HEK293 (cell line): ENCODE data around the gene EYS.

Experiments
- CTCF ChIP-seq: fragments of 450-650 bp; formaldehyde crosslinking; IDR thresholded peaks from 2 replicates; pipeline ENCODE4 v1.5.1; 2016; ENCODE audit warnings: missing biosample characterization, missing genetic modification characterization
- GLIS1 ChIP-seq: fragments of 450-650 bp; formaldehyde crosslinking; IDR thresholded peaks from 2 replicates; pipeline ENCODE4 v1.5.1; 2016; ENCODE audit warnings: missing biosample characterization, missing genetic modification characterization
- KLF8 ChIP-seq: fragments of 450-650 bp; formaldehyde crosslinking; IDR thresholded peaks from 2 replicates; pipeline ENCODE4 v1.5.1; 2016; ENCODE audit warnings: missing biosample characterization, missing genetic modification characterization
- SCRT1 ChIP-seq: fragments of 450-650 bp; formaldehyde crosslinking; IDR thresholded peaks from 2 replicates; pipeline ENCODE4 v1.5.1; 2016; ENCODE audit warnings: missing biosample characterization, missing genetic modification characterization, borderline replicate concordance
- TCF7L2 ChIP-seq: IDR thresholded peaks from 2 replicates; pipeline ENCODE4 v1.6.1; 2011; ENCODE audit warnings: low read depth, mild to moderate bottlenecking, inconsistent platforms, low read length, moderate library complexity, borderline replicate concordance
- ZBTB10 ChIP-seq: fragments of 450-650 bp; formaldehyde crosslinking; IDR thresholded peaks from 2 replicates; pipeline ENCODE4 v1.5.1; 2016; ENCODE audit warnings: missing biosample characterization, missing genetic modification characterization
- ZBTB21 ChIP-seq: fragments of 450-650 bp; formaldehyde crosslinking; IDR thresholded peaks from 2 replicates; pipeline ENCODE4 v1.5.1; 2017; ENCODE audit warnings: missing biosample characterization, missing genetic modification characterization
- ZFHX2 ChIP-seq: fragments of 450-650 bp; formaldehyde crosslinking; conservative IDR thresholded peaks from 2 replicates; pipeline ENCODE4 v1.5.1; 2016; ENCODE audit warnings: missing biosample characterization, missing genetic modification characterization
- ZFP37 ChIP-seq: fragments of 450-650 bp; formaldehyde crosslinking; IDR thresholded peaks from 2 replicates; pipeline ENCODE4 v1.5.1; 2016; ENCODE audit warnings: missing biosample characterization, missing genetic modification characterization
- ZNF311 ChIP-seq: fragments of 450-650 bp; formaldehyde crosslinking; IDR thresholded peaks from 2 replicates; pipeline ENCODE4 v1.5.1; 2017; ENCODE audit warnings: missing biosample characterization, missing genetic modification characterization, borderline replicate concordance
- ZNF544 ChIP-seq: fragments of 450-650 bp; formaldehyde crosslinking; IDR thresholded peaks from 2 replicates; pipeline ENCODE4 v1.5.0; 2017; ENCODE audit warnings: missing biosample characterization, missing genetic modification characterization
- TF ChIP-seq, protein P1 (sequence below): fragments of 450-650 bp; formaldehyde crosslinking; IDR thresholded peaks from 2 replicates; pipeline ENCODE4 v1.5.1; 2016; ENCODE audit warnings: missing biosample characterization, missing genetic modification characterization, borderline replicate concordance
- TF ChIP-seq, protein P2 (sequence below): fragments of 450-650 bp; formaldehyde crosslinking; IDR thresholded peaks from 2 replicates; pipeline ENCODE4 v1.5.1; 2016; ENCODE audit warnings: missing biosample characterization, missing genetic modification characterization, borderline replicate concordance
- TF ChIP-seq, protein P3 (sequence below): fragments of 450-650 bp; formaldehyde crosslinking; IDR thresholded peaks from 2 replicates; pipeline ENCODE4 v1.5.1; 2016; ENCODE audit warnings: missing biosample characterization, missing genetic modification characterization

- TF ChIP-seq CTCF (tag by site-specific recombination) (no peak), ZNF311 (no peak), GLIS1 (tag by site-specific recombination) (no peak), TCF7L2 (no peak), SCRT1 (tag by site-specific recombination) (no peak), ZFP37 (tag by site-specific recombination) (no peak), ZBTB10 (tag by site-specific recombination) (no peak), ZNF544 (tag by site-specific recombination) (no peak), ZBTB21 (tag by site-specific recombination) (no peak), ZFHX2 (tag by site-specific recombination) (no peak), KLF8 (tag by site-specific recombination) (no peak)
- TF ChIP-seq, protein P1, sequence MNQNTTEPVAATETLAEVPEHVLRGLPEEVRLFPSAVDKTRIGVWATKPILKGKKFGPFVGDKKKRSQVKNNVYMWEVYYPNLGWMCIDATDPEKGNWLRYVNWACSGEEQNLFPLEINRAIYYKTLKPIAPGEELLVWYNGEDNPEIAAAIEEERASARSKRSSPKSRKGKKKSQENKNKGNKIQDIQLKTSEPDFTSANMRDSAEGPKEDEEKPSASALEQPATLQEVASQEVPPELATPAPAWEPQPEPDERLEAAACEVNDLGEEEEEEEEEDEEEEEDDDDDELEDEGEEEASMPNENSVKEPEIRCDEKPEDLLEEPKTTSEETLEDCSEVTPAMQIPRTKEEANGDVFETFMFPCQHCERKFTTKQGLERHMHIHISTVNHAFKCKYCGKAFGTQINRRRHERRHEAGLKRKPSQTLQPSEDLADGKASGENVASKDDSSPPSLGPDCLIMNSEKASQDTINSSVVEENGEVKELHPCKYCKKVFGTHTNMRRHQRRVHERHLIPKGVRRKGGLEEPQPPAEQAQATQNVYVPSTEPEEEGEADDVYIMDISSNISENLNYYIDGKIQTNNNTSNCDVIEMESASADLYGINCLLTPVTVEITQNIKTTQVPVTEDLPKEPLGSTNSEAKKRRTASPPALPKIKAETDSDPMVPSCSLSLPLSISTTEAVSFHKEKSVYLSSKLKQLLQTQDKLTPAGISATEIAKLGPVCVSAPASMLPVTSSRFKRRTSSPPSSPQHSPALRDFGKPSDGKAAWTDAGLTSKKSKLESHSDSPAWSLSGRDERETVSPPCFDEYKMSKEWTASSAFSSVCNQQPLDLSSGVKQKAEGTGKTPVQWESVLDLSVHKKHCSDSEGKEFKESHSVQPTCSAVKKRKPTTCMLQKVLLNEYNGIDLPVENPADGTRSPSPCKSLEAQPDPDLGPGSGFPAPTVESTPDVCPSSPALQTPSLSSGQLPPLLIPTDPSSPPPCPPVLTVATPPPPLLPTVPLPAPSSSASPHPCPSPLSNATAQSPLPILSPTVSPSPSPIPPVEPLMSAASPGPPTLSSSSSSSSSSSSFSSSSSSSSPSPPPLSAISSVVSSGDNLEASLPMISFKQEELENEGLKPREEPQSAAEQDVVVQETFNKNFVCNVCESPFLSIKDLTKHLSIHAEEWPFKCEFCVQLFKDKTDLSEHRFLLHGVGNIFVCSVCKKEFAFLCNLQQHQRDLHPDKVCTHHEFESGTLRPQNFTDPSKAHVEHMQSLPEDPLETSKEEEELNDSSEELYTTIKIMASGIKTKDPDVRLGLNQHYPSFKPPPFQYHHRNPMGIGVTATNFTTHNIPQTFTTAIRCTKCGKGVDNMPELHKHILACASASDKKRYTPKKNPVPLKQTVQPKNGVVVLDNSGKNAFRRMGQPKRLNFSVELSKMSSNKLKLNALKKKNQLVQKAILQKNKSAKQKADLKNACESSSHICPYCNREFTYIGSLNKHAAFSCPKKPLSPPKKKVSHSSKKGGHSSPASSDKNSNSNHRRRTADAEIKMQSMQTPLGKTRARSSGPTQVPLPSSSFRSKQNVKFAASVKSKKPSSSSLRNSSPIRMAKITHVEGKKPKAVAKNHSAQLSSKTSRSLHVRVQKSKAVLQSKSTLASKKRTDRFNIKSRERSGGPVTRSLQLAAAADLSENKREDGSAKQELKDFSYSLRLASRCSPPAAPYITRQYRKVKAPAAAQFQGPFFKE (tag by site-specific recombination) = no peak
- TF ChIP-seq, protein P2, sequence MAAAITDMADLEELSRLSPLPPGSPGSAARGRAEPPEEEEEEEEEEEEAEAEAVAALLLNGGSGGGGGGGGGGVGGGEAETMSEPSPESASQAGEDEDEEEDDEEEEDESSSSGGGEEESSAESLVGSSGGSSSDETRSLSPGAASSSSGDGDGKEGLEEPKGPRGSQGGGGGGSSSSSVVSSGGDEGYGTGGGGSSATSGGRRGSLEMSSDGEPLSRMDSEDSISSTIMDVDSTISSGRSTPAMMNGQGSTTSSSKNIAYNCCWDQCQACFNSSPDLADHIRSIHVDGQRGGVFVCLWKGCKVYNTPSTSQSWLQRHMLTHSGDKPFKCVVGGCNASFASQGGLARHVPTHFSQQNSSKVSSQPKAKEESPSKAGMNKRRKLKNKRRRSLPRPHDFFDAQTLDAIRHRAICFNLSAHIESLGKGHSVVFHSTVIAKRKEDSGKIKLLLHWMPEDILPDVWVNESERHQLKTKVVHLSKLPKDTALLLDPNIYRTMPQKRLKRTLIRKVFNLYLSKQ = no peak
- TF ChIP-seq, protein P3, sequence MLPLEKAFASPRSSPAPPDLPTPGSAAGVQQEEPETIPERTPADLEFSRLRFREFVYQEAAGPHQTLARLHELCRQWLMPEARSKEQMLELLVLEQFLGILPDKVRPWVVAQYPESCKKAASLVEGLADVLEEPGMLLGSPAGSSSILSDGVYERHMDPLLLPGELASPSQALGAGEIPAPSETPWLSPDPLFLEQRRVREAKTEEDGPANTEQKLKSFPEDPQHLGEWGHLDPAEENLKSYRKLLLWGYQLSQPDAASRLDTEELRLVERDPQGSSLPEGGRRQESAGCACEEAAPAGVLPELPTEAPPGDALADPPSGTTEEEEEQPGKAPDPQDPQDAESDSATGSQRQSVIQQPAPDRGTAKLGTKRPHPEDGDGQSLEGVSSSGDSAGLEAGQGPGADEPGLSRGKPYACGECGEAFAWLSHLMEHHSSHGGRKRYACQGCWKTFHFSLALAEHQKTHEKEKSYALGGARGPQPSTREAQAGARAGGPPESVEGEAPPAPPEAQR (tag by site-specific recombination) = no peak
These were observed 1825.2 kb downstream of the EYS start for GRCh38 chr6:63881791-63882190.
